IMR-90 (cell line): ENCODE measurements around the gene PNISR. TPM values are rescaled to one million over a fixed set of nuclear protein-coding genes. Genes with fewer than 3 reads are reported as not detected.
A peak's percentile ranks its signal among the peaks of the same experiment; 100 is the strongest.

Experiments
- ATAC-seq: fragments of 200-7000 bp; cut with Tn5 transposase; 2 replicates; pipeline ENCODE4 v1.9.1; 2020; ENCODE audit warnings: low read depth, mild to moderate bottlenecking, moderate library complexity
- BruUV-seq: library from RNA; stranded (reverse); fragments of 400-500 nt; replicated peaks from 2 replicates; lab custom pipeline; 2021; lab: Mats Ljungman, UMichigan
- CTCF ChIA-PET: fragments of 300-600 bp; formaldehyde crosslinking; extraction: SDS; loops from one replicate; lab custom pipeline; 2021; ENCODE audit warnings: antibody characterized with exemption; lab: Yijun Ruan, JAX
- POLR2A ChIA-PET: fragments of 300-600 bp; sonication (Branson Sonifier 250); formaldehyde crosslinking; loops from one replicate; lab custom pipeline; 2022; ENCODE audit warnings: antibody characterized with exemption; ENCODE audit not compliant: unreplicated experiment; lab: Charles Lee
- DNase-seq: peaks from one replicate; pipeline ENCODE4 v3.0.0; 2013
- H2AFZ ChIP-seq: replicated peaks from 2 replicates; pipeline ENCODE3; 2013; ENCODE audit warnings: low read length, mild to moderate bottlenecking; ENCODE audit not compliant: poor library complexity
- H2AK5ac ChIP-seq: 2 replicates; pipeline ENCODE4 v1.6.1; 2013; ENCODE audit warnings: low read depth, low read length, inconsistent platforms
- H2AK9ac ChIP-seq: replicated peaks from 2 replicates; pipeline ENCODE3; 2013; ENCODE audit warnings: mild to moderate bottlenecking, low read depth, low read length, moderate library complexity; ENCODE audit not compliant: poor library complexity
- H2BK120ac ChIP-seq: 2 replicates; pipeline ENCODE4 v1.6.1; 2013; ENCODE audit warnings: low read depth, low read length, inconsistent platforms
- H2BK15ac ChIP-seq: 3 replicates; pipeline ENCODE4 v1.6.1; 2013; ENCODE audit warnings: low read depth, low read length, inconsistent platforms
- H2BK20ac ChIP-seq: 2 replicates; pipeline ENCODE4 v1.6.1; 2013; ENCODE audit warnings: low read depth, mild to moderate bottlenecking, inconsistent platforms, low read length, moderate library complexity
- H2BK5ac ChIP-seq: 2 replicates; pipeline ENCODE4 v1.6.1; 2013; ENCODE audit warnings: mild to moderate bottlenecking, low read depth, low read length, inconsistent platforms; ENCODE audit not compliant: poor library complexity, severe bottlenecking
- H3K14ac ChIP-seq: replicated peaks from 2 replicates; pipeline ENCODE4 v1.6.1; 2013; ENCODE audit warnings: low read depth, low read length, inconsistent platforms
- H3K18ac ChIP-seq: 2 replicates; pipeline ENCODE4 v1.6.1; 2013; ENCODE audit warnings: low read depth, low read length, control low read depth
- H3K23ac ChIP-seq: 2 replicates; pipeline ENCODE4 v1.6.1; 2013; ENCODE audit warnings: low read depth, low read length, inconsistent platforms
- H3K27ac ChIP-seq: 2 replicates; pipeline ENCODE4 v1.5.1; 2013; ENCODE audit warnings: mild to moderate bottlenecking, control low read depth, low read length; ENCODE audit not compliant: insufficient read depth
- H3K27me3 ChIP-seq: 2 replicates; pipeline ENCODE4 v1.6.1; 2013; ENCODE audit warnings: low read length; ENCODE audit not compliant: control insufficient read depth, insufficient read depth
- H3K36me3 ChIP-seq: 2 replicates; pipeline ENCODE4 v1.6.1; 2013; ENCODE audit warnings: low read length, mixed read lengths; ENCODE audit not compliant: control insufficient read depth, insufficient read depth
- H3K4ac ChIP-seq: 2 replicates; pipeline ENCODE4 v1.6.1; 2013; ENCODE audit warnings: low read depth, low read length, inconsistent platforms
- H3K4me1 ChIP-seq: 2 replicates; pipeline ENCODE4 v1.6.1; 2013; ENCODE audit warnings: low read length, mixed read lengths; ENCODE audit not compliant: control insufficient read depth, insufficient read depth
- H3K4me2 ChIP-seq: 2 replicates; pipeline ENCODE4 v1.6.1; 2013; ENCODE audit warnings: low read depth, mild to moderate bottlenecking, control low read depth, low read length, moderate library complexity
- H3K4me3 ChIP-seq: 2 replicates; pipeline ENCODE4 v1.5.1; 2013; ENCODE audit warnings: low read depth, mild to moderate bottlenecking, control low read depth, low read length, moderate library complexity; ENCODE audit not compliant: insufficient read depth
- H3K56ac ChIP-seq: 2 replicates; pipeline ENCODE4 v1.6.1; 2013; ENCODE audit warnings: low read length, inconsistent platforms; ENCODE audit not compliant: insufficient read depth; ENCODE audit errors: extremely low read depth
- H3K79me1 ChIP-seq, 2 experiments: 2 replicates each; pipeline ENCODE4 v1.6.1; 2013; ENCODE audit warnings: low read length in 2 of 2, inconsistent platforms in 1 of 2, low read depth in 1 of 2
- H3K9ac ChIP-seq: 2 replicates; pipeline ENCODE4 v1.6.1; 2013; ENCODE audit warnings: low read depth, low read length, control low read depth
- H3K9me1 ChIP-seq: 2 replicates; pipeline ENCODE4 v1.6.1; 2013; ENCODE audit warnings: low read length, inconsistent platforms; ENCODE audit not compliant: insufficient read depth
- H3K9me3 ChIP-seq: 2 replicates; pipeline ENCODE4 v1.6.1; 2013; ENCODE audit warnings: low read length; ENCODE audit not compliant: control insufficient read depth, insufficient read depth
- H4K20me1 ChIP-seq: 2 replicates; pipeline ENCODE4 v1.6.1; 2013; ENCODE audit warnings: low read length, inconsistent platforms; ENCODE audit not compliant: insufficient read depth
- H4K5ac ChIP-seq: 2 replicates; pipeline ENCODE4 v1.6.1; 2013; ENCODE audit warnings: mild to moderate bottlenecking, low read depth, low read length, control low read depth
- H4K8ac ChIP-seq, 2 experiments: 2 replicates each; pipeline ENCODE4 v1.6.1; 2013; ENCODE audit warnings: low read depth in 2 of 2, low read length in 2 of 2, control low read depth in 1 of 2, inconsistent platforms in 1 of 2
- H4K91ac ChIP-seq: 2 replicates; pipeline ENCODE4 v1.6.1; 2013; ENCODE audit warnings: low read depth, low read length, inconsistent platforms; ENCODE audit not compliant: insufficient read depth
- BHLHE40 ChIP-seq: fragments of 150-350 bp; IDR thresholded peaks from 2 replicates; pipeline ENCODE4 v1.6.1; 2016; ENCODE audit warnings: mild to moderate bottlenecking, low read depth, low read length
- CEBPB ChIP-seq: IDR thresholded peaks from 2 replicates; pipeline ENCODE4 v1.6.1; 2012; ENCODE audit warnings: low read depth, low read length, improper control_type of control experiment
- CHD1 ChIP-seq: IDR thresholded peaks from 2 replicates; pipeline ENCODE4 v1.6.1; 2012; ENCODE audit warnings: low read depth, low read length, improper control_type of control experiment
- FOS ChIP-seq: fragments of 150-350 bp; IDR thresholded peaks from 2 replicates; pipeline ENCODE4 v1.6.1; 2016; ENCODE audit warnings: low read depth, low read length
- MAFK ChIP-seq: IDR thresholded peaks from 2 replicates; pipeline ENCODE4 v1.6.1; 2012; ENCODE audit warnings: low read depth, low read length, improper control_type of control experiment
- MAZ ChIP-seq: IDR thresholded peaks from 2 replicates; pipeline ENCODE4 v1.6.1; 2012; ENCODE audit warnings: low read depth, mild to moderate bottlenecking, low read length, improper control_type of control experiment, moderate library complexity, borderline replicate concordance
- MXI1 ChIP-seq: IDR thresholded peaks from 2 replicates; pipeline ENCODE4 v1.6.1; 2012; ENCODE audit warnings: low read depth, mild to moderate bottlenecking, low read length, moderate library complexity, borderline replicate concordance
- NFE2L2 ChIP-seq: fragments of 150-350 bp; IDR thresholded peaks from 2 replicates; pipeline ENCODE4 v1.6.1; 2016; ENCODE audit warnings: low read depth, mild to moderate bottlenecking, low read length
- POLR2A ChIP-seq: IDR thresholded peaks from 2 replicates; pipeline ENCODE4 v1.6.1; 2012; ENCODE audit warnings: mild to moderate bottlenecking, low read depth, low read length
- RAD21 ChIP-seq: IDR thresholded peaks from 2 replicates; pipeline ENCODE4 v1.6.1; 2012; ENCODE audit warnings: low read length, improper control_type of control experiment
- RFX5 ChIP-seq: IDR thresholded peaks from 2 replicates; pipeline ENCODE4 v1.8.0; 2012; ENCODE audit warnings: low read depth, mild to moderate bottlenecking, low read length, moderate library complexity
- SMC3 ChIP-seq: fragments of 150-350 bp; IDR thresholded peaks from 2 replicates; pipeline ENCODE4 v1.6.1; 2016; ENCODE audit warnings: low read depth, mild to moderate bottlenecking, antibody characterized with exemption, low read length, moderate library complexity
- WGBS, 2 experiments: methylation state at CpG; one replicate each; pipeline versions ENCODE4 v1.1.5 to v1.1.7; 2013; ENCODE audit warnings: missing lambda C conversion rate in 2 of 2; ENCODE audit not compliant: insufficient read length in 1 of 2; ENCODE audit errors: extremely low coverage in 2 of 2; 5-methylcytosine and 5-hydroxymethylcytosine counted together
- dilution Hi-C: fragments of 300-500 bp; cut with HindIII; formaldehyde crosslinking; loops from one replicate; pipeline ENCODE4 v1.14.3; 2018; ENCODE audit warnings: low sequenced_read_pairs; ENCODE audit not compliant: unreplicated experiment
- in situ Hi-C: fragments of 300-500 bp; cut with MboI; formaldehyde crosslinking; loops from 3 replicates; pipeline ENCODE4 v1.14.3; 2019; ENCODE audit warnings: low sequenced_read_pairs, inconsistent platforms, mixed read lengths
- intact Hi-C: fragments of 100-400 bp; cut with micrococcal nuclease; formaldehyde crosslinking; loops from 2 replicates; pipeline ENCODE4 v1.10.0; 2022
- polyA plus RNA-seq, 3 experiments: library from polyadenylated mRNA; depleted of rRNA; stranded (reverse); fragments of >200 nt; gene quantifications; 2 replicates each; pipeline ENCODE4 v1.2.3, GENCODE V29; 2012; ENCODE audit warnings: low replicate concordance in 1 of 3
- total RNA-seq: library from RNA; depleted of rRNA; stranded (reverse); fragments of >200 nt; gene quantifications from 2 replicates; pipeline ENCODE4 v1.2.3, GENCODE V29; 2012
- TF ChIP-seq, protein P1 (sequence below): conservative IDR thresholded peaks from 2 replicates; pipeline ENCODE4 v1.5.1; 2012; ENCODE audit warnings: mild to moderate bottlenecking, low read depth, low read length, improper control_type of control experiment
- TF ChIP-seq, protein P2 (sequence below): fragments of 150-350 bp; IDR thresholded peaks from 2 replicates; pipeline ENCODE4 v1.6.1; 2016; ENCODE audit warnings: low read depth, mild to moderate bottlenecking, low read length, moderate library complexity, borderline replicate concordance

PNISR gene
- total and polyA plus RNA-seq, 2 of the 4 experiments (the other 2 are of a cell fraction): 44.5 to 46.2 TPM

DNA sequence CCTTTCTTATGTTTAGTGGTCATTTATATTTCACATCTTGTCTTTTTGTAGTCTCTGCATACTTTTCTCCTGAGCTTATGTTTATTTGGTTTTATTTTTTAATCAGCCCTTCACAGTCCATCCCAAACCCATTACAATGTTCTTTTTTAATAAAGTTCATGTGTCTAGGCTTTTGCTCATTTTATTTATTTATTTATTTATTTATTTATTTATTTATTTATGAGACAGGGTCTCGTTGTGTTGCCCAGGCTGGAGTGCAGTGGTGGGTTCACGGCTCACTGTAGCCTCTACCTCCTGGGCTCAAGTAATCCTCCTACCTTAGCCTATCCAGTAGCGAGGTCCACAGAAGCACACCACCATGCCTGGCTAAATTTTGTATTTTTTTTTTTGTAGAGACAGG lies 34.2 kb downstream of the PNISR start (continued):
- no peak for TF ChIP-seq FOS
- TF ChIP-seq NFE2L2: no peak
- no peak for TF ChIP-seq CHD1
- TF ChIP-seq RFX5: no peak
- no peak for TF ChIP-seq POLR2A

DNA sequence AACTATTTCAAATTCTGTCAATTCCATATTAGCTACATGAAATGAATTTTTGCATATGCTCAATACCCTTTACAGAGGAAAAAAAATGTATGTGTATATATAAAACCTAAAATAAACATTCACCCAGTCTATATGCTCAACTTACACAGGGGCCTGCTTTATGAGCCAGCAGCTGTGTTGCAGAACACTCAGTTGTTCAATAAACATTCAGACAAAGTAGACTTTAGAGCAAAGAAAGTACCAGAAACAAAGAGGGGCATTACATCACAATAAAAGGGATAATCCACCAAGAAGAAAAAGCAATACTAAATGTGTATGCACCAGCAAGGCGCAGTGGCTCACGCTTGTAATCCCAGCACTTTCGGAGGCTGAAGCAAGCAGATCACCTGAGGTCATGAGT lies 40.6 kb downstream of the PNISR start:
- BruUV-seq: no TSS peak
- POLR2A ChIA-PET: no interaction called here
- Histone ChIP-seq H3K4me3 (no peak overlapping the region), H2AFZ (no peak overlapping the region), H3K27ac (peak overlapping the region; percentile 54; the same call in 1 of the 2 replicates), H2BK20ac (no peak overlapping the region), H3K79me1 (0 out of 4 replicates have a peak, but pooled peaks cover 0 to 3% of the 10 kb centered on the region in 2 experiments), H3K9me1 (no peaks in the 10 kb centered on the region), H2BK15ac (no peak overlapping the region), H3K14ac (no peak overlapping the region), H3K36me3 (no peaks in the 10 kb centered on the region), H2BK5ac (no peak overlapping the region), H2BK120ac (no peak overlapping the region), H2AK5ac (no peak overlapping the region), H4K91ac (no peak overlapping the region), H4K8ac (no peak overlapping the region), H4K5ac (peak overlapping the region; percentile 90; the same call in 1 of the 2 replicates), H3K27me3 (no peaks in the 10 kb centered on the region), H3K56ac (no peak overlapping the region), H3K4me2 (no peak overlapping the region; the same call in 1 of the 2 replicates), H3K4ac (no peak overlapping the region), H3K9ac (no peak overlapping the region), H4K20me1 (no peaks in the 10 kb centered on the region), H2AK9ac (no peak overlapping the region), H3K23ac (no peak overlapping the region), H3K18ac (no peak overlapping the region), H3K4me1 (peaks cover 4% of the 10 kb centered on the region; the same call in 1 of the 2 replicates), H3K9me3 (no peaks in the 10 kb centered on the region)
- DNase-seq (peak; percentile 44), ATAC-seq (peak; percentile 76)
- intact Hi-C loops: no loop called here
- no CpG with 5 or more reads among the region's 3 CpGs for WGBS, 2 experiments
- CTCF ChIA-PET: interaction anchor here (1.6 kb wide), 1 partner anchor 12 kb away, joined by 8 read pairs; no protein-coding TSS in a partner anchor
- TF ChIP-seq RAD21: no peak
- TF ChIP-seq MAFK: no peak
- TF ChIP-seq BHLHE40: no peak
- no peak for TF ChIP-seq RFX5
- no peak for TF ChIP-seq CEBPB
- no peak for TF ChIP-seq MAZ
- no peak for TF ChIP-seq MXI1
- TF ChIP-seq, protein P1, sequence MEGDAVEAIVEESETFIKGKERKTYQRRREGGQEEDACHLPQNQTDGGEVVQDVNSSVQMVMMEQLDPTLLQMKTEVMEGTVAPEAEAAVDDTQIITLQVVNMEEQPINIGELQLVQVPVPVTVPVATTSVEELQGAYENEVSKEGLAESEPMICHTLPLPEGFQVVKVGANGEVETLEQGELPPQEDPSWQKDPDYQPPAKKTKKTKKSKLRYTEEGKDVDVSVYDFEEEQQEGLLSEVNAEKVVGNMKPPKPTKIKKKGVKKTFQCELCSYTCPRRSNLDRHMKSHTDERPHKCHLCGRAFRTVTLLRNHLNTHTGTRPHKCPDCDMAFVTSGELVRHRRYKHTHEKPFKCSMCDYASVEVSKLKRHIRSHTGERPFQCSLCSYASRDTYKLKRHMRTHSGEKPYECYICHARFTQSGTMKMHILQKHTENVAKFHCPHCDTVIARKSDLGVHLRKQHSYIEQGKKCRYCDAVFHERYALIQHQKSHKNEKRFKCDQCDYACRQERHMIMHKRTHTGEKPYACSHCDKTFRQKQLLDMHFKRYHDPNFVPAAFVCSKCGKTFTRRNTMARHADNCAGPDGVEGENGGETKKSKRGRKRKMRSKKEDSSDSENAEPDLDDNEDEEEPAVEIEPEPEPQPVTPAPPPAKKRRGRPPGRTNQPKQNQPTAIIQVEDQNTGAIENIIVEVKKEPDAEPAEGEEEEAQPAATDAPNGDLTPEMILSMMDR: no peak
- TF ChIP-seq, protein P2, sequence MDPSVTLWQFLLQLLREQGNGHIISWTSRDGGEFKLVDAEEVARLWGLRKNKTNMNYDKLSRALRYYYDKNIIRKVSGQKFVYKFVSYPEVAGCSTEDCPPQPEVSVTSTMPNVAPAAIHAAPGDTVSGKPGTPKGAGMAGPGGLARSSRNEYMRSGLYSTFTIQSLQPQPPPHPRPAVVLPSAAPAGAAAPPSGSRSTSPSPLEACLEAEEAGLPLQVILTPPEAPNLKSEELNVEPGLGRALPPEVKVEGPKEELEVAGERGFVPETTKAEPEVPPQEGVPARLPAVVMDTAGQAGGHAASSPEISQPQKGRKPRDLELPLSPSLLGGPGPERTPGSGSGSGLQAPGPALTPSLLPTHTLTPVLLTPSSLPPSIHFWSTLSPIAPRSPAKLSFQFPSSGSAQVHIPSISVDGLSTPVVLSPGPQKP: no peak
- no peak for TF ChIP-seq SMC3
- TF ChIP-seq NFE2L2: no peak
- dilution Hi-C loops: no loop called here
- in situ Hi-C loops: no loop called here
